Ishikawa (cell line): ENCODE data around the gene RPS21.

Source experiments
- CEBPB ChIP-seq: IDR thresholded peaks from 2 replicates; pipeline ENCODE4 v1.6.1; 2012
- CREB1 ChIP-seq: IDR thresholded peaks from 2 replicates; pipeline ENCODE4 v1.6.1; 2012; ENCODE audit warnings: low read depth
- EGR1 ChIP-seq: IDR thresholded peaks from 2 replicates; pipeline ENCODE4 v1.6.1; 2012
- EP300 ChIP-seq: IDR thresholded peaks from 2 replicates; pipeline ENCODE4 v1.6.1; 2012; ENCODE audit warnings: borderline replicate concordance
- FOXM1 ChIP-seq: IDR thresholded peaks from 2 replicates; pipeline ENCODE4 v1.6.1; 2012; ENCODE audit warnings: low read depth, borderline replicate concordance
- MAX ChIP-seq: IDR thresholded peaks from 2 replicates; pipeline ENCODE4 v1.6.1; 2012
- NFIC ChIP-seq: IDR thresholded peaks from 2 replicates; pipeline ENCODE4 v1.6.1; 2012
- RAD21 ChIP-seq: IDR thresholded peaks from 2 replicates; pipeline ENCODE4 v1.6.1; 2012; ENCODE audit warnings: low read depth
- REST ChIP-seq: IDR thresholded peaks from 2 replicates; pipeline ENCODE4 v1.6.1; 2012; ENCODE audit warnings: low read depth, mild to moderate bottlenecking
- TAF1 ChIP-seq: IDR thresholded peaks from 2 replicates; pipeline ENCODE4 v1.6.1; 2012; ENCODE audit warnings: low read depth, mild to moderate bottlenecking
- TCF12 ChIP-seq: IDR thresholded peaks from 2 replicates; pipeline ENCODE4 v1.6.1; 2012; ENCODE audit warnings: low read depth
- TEAD4 ChIP-seq: IDR thresholded peaks from 2 replicates; pipeline ENCODE4 v1.6.1; 2012
- USF1 ChIP-seq: IDR thresholded peaks from 2 replicates; pipeline ENCODE4 v1.6.1; 2012
- YY1 ChIP-seq: IDR thresholded peaks from 2 replicates; pipeline ENCODE4 v1.6.1; 2012; ENCODE audit warnings: low read depth
- ZBTB7A ChIP-seq: IDR thresholded peaks from 2 replicates; pipeline ENCODE4 v1.6.1; 2012; ENCODE audit warnings: low read depth

The RPS21 gene

GRCh38 chr20:62402456-62403150 lies 15.7 kb downstream of the RPS21 start:
- TF ChIP-seq EP300 (no peak), USF1 (no peak), FOXM1 (no peak), CEBPB (no peak), REST (no peak), YY1 (no peak), EGR1 (no peak), ZBTB7A (no peak), CREB1 (no peak), MAX (no peak), RAD21 (no peak), NFIC (no peak), TAF1 (no peak), TEAD4 (no peak), TCF12 (no peak)

- TF ChIP-seq USF1 (no peak), CEBPB (no peak), TAF1 (no peak), REST (no peak), TCF12 (no peak), FOXM1 (no peak), TEAD4 (no peak), NFIC (no peak), EGR1 (no peak), EP300 (no peak), RAD21 (no peak), CREB1 (no peak), MAX (no peak), ZBTB7A (no peak)
Observed at GRCh38 chr20:62403331-62403730, 16.4 kb downstream of the RPS21 start.

GRCh38 chr20:62404112-62404665 lies 17.3 kb downstream of the RPS21 start:
- TF ChIP-seq TCF12 (no peak), RAD21 (no peak), TEAD4 (no peak)

- no peak for TF ChIP-seq EGR1
- TF ChIP-seq NFIC = no peak
- no peak for TF ChIP-seq MAX
- no peak for TF ChIP-seq TEAD4
- no peak for TF ChIP-seq YY1
- TF ChIP-seq CREB1 = no peak
- TF ChIP-seq RAD21 = no peak
- TF ChIP-seq REST = no peak
- TF ChIP-seq CEBPB = no peak
- no peak for TF ChIP-seq FOXM1
- TF ChIP-seq EP300 = no peak
- no peak for TF ChIP-seq TAF1
- no peak for TF ChIP-seq TCF12
Observed at GRCh38 chr20:62404761-62405107, 17.8 kb downstream of the RPS21 start.
